Effector CD4-positive, alpha-beta T cell (primary cell): ENCODE data around the gene ADAT1.
"Not testable (repeated sequence)": the region's sequence is repeated elsewhere in the genome, so short reads cannot be mapped to it uniquely, and the experiment has no call there.

ENCODE experiments used
- DNase-seq: peaks from one replicate; pipeline ENCODE4 v3.0.0-alpha.2; 2020

The ADAT1 gene

GRCh38 chr16:75620326-75621169 lies 2.5 kb downstream of the ADAT1 start:
- peak; percentile 27 for DNase-seq

- no peak for DNase-seq
Observed at GRCh38 chr16:75618780-75619179, 4.3 kb downstream of the ADAT1 start.

DNA sequence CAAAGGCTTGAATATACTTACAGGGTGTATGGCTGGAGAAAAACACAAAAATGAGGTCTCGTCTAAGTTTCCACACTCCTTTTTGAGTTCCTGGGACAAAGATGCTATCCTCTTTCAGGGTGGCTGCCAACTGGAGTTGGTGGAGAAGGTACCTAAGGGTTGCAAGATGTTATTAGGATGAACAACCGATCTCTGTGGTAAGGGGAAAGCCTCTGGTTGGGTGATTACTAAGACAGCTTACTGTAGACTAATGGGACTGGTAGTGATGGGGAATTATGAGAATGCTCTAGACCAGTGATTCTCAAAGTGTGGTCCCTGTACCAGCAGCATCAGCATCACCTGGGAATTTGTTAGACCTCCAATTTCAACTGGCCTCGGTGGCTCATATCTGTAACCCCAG lies 6.0 kb downstream of the ADAT1 start:
- no peak for DNase-seq

DNA sequence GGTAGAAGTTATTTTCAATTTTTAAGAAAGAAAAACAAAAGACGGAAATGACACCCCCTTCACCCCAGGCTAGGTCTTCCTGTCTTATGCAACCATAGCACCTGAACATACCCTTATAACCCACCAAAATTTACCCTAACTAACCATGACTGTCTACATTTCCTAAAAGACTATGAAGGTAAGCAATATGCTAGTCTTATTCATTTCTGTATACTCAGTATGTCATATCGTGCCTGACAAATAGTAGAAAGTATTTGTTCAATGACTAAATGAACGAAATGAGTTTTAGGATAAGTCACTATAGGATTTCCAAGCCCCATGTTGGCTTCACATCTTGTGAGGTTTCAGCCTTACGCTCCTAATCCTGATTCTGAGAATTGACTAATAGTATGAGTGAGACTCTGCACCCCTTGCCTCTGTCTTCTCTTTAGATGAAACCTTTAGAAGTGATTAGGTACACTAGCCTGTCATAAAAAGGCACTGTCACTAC lies 6.5 kb downstream of the ADAT1 start:
- DNase-seq = no peak

- DNase-seq = no peak
Observed at GRCh38 chr16:75615619-75616018, 7.5 kb downstream of the ADAT1 start.

- DNase-seq = no peak
Observed at GRCh38 chr16:75614066-75614897, 8.8 kb downstream of the ADAT1 start.

- no peak for DNase-seq
Observed at GRCh38 chr16:75606507-75606906, 16.6 kb downstream of the ADAT1 start.

DNA sequence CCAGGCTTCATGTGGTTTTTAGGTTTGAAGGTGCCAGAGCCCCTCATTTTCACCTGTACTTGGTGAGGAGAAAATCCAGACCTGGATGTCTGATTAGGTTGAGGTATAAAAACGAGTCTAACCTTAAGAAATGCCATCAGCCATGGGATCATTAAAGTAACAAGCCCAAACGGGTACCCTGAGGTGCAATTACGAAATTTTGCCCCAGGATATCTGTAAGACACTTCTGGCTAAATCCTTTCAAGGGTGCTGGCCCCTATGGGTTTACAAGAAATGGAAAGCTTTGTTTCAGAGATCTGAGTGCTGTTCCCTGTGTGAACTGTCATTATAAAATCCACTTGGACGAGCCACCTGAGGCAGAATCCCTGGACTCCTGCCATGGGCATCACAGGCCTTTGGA lies 19.8 kb downstream of the ADAT1 start:
- DNase-seq = no peak

- no peak for DNase-seq
Observed at GRCh38 chr16:75599452-75600277, 23.4 kb downstream of the ADAT1 start.

DNA sequence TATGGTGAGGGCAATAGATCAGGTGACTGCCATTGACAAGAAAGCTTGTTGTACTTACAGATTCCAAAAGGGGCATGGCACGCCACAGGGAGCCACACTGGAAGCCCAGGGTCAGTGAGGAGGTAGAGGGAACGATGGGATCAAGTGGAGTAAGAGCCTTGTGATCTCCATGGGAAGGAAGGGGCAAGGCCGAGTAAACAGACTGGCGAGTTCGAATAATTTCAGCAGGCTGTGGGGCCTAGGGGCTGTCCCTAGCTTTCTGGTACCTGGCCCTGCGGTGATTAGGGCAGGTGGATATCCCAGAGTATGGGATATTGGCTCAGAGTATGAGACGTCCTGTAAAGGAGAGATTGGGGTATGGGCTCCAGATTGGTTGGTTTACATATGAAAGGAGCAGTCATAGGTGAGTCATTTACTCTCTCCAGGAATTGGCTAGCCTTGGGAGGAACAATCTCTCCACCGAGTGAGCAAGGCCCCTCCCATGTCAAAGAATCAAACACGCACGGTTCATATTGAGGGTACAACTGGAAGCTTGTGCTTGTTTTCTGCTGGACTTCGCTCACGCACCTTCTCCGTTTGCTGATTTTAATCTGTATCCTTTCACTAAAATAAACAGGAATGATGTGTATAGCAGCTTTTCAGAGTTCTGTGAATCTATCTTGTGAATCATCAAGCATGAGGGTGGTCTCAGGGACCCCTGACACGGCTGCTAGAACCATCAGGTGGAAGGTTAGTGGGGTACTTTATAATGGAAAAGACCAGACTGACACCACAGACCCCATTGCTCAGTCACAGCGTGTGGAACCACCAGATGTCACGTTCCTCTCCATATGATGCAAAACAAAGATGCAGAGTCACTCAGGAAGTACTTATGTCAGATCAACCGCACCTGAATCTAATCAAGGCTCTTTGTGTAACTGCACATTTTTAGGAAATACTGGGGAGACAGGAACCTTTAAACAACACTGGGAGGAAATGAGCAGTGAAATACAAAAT lies 29.0 kb downstream of the ADAT1 start:
- no peak for DNase-seq

GRCh38 chr16:75593308-75593707 lies 29.8 kb downstream of the ADAT1 start:
- no peak for DNase-seq

DNA sequence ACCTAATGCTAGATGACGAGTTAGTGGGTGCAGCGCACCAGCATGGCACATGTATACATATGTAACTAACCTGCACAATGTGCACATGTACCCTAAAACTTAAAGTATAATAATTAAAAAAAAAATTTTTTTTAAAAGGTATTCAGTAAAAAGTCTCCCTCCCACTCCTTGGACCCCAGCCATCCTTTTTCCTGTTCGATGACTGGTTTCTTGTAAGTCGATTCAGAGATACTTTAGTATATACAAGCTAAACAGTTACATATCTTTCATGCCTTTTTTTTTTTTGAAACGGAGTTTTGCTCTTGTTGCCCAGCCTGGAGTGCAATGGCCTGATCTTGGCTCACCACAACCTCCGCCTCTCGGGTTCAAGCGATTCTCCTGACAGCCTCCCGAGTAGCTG lies 31.2 kb downstream of the ADAT1 start:
- DNase-seq = not testable (repeated sequence)

DNA sequence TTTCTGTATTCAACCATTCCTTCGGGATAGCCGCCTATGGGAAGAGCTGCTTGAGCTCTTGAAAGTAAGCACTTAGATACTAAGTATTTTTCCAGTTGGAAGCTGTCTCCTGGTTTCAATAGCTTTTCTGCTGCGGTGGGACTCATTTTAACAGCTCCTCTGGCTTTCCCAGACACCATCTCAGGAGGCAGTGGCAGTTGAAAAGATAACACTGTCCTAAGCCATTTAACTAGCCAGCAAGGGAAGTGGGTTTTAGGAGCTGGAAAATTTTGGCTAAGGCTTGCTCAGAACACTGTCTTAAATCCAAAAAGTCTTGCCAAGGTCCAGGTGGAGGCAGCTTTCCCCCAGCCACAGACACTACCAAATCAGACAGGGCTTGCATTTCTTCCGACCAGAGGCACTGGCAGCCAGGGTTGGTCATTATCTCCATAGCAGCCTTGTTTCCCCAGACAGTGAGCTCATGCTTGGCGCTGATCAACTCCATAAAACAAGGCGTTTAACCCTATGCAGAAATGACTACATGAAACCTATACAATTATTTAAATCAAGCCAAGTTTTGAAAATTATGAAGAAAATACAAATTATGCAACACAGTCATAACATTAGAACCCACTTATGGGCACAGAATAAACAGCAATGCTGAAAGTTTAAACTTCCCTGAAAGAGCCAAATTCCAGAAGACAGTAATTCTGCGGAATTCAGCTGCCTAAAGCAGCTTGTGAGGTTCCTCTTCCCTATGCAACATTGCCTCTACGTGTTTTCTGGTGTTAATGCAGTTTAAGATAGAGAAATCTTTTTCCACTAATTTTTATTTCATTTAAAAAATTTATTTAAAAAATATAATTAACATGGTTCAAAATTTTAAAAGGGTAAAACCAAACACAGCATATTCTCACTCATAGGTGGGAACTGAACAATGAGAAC lies 31.9 kb downstream of the ADAT1 start:
- no peak for DNase-seq

DNA sequence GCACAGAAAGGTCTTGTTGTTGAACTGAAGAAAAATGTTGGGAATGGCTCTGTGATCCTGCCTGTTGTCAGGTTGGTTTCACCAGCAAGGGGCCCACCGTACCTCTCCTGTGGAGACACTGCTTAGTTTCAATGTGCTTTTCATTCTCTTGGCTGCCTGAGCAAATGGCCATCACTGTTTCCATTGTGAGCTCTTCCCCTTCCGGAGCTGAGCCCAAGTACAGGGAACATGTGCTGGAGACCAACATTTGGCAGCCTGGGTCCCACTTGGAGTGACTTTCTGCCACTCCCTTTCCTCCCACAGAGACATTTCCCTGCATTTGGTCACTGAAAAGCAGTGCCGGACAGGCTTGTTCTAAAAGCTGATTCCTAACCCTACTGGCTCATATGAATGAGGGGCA lies 33.8 kb downstream of the ADAT1 start:
- no peak for DNase-seq

DNA sequence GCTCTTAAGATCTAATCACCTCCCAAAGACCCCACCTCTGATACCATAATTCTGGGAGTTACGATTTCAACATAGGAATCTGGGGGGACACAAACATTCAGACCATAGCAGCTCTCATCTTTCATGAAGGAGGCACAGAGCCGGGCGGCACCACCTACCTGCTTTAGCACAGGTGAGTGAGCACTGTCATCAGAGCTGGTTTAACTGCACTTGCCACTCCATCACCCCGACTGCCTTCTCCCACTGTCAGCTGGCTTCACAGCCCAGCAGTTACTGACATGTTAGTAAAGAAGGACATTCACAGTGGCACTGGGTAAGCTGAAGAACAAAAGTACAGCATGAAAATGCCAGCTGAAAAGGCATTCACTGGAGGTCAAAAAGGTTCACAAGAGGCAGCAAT lies 34.4 kb downstream of the ADAT1 start:
- no peak for DNase-seq

DNA sequence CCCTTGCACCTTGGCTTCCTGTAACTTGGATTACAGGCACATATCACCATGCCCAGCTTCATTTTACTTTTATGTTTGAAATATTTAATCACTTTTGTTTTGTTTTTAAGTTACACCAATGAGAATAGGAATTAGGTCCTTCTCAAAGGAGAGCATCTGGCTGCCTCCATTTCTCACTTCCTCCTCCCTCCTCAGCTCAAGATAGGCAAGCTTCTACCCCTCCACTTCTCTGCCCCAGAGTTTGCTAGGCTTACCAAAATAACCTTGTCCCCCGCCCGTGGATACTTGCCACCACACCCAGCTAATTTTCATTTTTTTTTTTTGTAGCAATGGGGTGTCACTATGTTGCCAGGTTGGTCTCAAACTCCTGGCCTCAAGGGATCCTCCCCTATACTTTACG lies 39.0 kb downstream of the ADAT1 start:
- no peak for DNase-seq

DNA sequence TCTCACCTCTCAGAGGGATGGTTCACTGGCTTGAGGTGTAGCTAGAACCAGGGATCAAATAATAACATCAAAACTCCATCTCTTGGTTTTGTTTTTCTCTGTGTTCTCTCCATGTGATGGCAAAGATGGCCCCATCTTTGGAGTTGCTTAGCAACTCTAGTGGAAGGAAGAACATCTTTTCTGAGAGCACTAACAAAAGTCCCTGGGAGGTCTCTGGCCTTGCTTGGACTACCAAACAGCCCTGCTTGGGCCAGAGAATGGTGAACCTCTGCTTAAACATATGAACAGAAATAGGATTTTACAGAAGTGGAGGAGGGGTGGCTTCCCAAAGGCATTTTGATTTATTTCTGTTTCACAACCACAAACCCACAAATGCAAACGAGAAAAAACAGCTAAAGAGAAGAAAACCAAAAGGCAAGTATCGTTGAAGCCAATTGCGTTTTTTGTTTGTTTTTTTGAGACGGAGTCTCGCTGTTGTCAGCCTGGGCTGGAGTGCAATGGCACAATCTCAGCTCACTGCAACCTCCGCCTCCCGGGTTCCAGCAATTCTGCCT lies 43.7 kb downstream of the ADAT1 start:
- no peak for DNase-seq

DNA sequence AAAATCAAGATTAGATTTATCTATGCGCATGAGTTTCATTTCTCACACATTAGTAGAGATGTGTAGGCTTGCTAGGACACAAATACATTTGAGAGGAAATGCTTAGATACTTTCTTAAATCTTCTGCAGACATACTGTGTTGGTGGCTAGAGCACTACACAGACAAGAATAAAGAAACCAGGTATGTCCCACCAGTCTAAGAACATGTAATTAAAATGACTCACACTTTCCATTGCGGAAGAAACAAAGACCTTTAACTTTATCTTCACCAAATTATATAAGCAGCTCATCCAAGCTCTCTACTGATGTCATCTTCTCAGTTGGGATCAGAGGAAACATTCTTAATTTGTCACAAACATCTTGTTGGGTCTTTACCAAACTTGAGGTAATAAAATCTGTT lies 44.4 kb downstream of the ADAT1 start:
- DNase-seq = no peak

DNA sequence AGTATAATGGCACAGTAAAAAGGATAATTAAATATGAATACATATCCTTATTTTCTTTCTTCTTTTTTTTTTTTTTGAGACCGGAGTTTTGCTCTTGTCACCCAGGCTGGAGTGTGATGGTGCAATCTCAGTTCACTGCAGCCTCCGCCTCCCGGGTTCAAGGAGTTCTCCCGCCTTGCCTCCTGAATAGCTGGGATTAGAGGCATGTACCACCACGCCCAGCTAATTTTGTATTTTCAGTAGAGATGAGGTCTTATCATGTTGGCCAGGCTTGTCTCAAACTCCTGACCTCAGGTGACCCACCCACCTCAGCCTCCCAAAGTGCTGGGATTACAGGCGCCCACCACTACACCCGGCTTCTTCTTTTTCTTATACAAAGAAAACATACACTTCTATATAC lies 44.9 kb downstream of the ADAT1 start:
- DNase-seq = no peak

- no peak for DNase-seq
Observed at GRCh38 chr16:75576384-75576811, 46.7 kb downstream of the ADAT1 start.
